Loucy (cell line): ENCODE data around the gene BTBD7.

Source experiments
- EZH2phosphoT487 ChIP-seq: fragments of 200-600 bp; IDR thresholded peaks from 2 replicates; pipeline ENCODE4 v1.6.1; 2018; ENCODE audit warnings: antibody characterized with exemption, mild to moderate bottlenecking, moderate library complexity, borderline replicate concordance
- TF ChIP-seq, protein P1 (sequence below): fragments of 200-600 bp; sonication (generic); conservative IDR thresholded peaks from 2 replicates; pipeline ENCODE4 v1.5.1; 2014; ENCODE audit warnings: mild to moderate bottlenecking, antibody characterized with exemption, low read length

DNA sequence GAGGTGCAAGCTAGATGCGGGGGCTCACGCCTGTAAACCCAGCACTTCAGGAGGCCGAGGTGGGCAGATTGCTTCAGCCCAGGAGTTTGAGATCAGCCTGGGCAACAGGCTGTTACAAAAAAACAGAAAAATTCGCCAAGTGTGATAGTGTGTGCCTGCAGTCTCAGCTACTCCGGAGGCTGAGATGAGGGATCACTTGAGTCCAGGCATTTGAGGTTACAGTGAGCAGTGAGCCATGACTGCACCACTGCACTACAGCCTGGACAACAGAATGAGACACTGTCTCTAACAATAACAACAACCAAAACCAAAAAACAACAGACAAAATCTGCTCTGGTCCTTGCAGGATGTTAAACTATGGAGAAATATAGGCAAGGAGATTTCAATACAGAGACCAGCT is 13.9 kb downstream of the BTBD7 start:
- TF ChIP-seq, protein P1, sequence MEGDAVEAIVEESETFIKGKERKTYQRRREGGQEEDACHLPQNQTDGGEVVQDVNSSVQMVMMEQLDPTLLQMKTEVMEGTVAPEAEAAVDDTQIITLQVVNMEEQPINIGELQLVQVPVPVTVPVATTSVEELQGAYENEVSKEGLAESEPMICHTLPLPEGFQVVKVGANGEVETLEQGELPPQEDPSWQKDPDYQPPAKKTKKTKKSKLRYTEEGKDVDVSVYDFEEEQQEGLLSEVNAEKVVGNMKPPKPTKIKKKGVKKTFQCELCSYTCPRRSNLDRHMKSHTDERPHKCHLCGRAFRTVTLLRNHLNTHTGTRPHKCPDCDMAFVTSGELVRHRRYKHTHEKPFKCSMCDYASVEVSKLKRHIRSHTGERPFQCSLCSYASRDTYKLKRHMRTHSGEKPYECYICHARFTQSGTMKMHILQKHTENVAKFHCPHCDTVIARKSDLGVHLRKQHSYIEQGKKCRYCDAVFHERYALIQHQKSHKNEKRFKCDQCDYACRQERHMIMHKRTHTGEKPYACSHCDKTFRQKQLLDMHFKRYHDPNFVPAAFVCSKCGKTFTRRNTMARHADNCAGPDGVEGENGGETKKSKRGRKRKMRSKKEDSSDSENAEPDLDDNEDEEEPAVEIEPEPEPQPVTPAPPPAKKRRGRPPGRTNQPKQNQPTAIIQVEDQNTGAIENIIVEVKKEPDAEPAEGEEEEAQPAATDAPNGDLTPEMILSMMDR: no peak
- no peak for TF ChIP-seq EZH2phosphoT487
